A673 (cell line): ENCODE measurements around the gene MYBL2. TPM values are rescaled to one million over a fixed set of nuclear protein-coding genes. Genes with fewer than 3 reads are reported as not detected.

ENCODE experiments used
- BruUV-seq: library from RNA; stranded (reverse); fragments of 400-500 nt; replicated peaks from 2 replicates; lab custom pipeline; 2021; lab: Mats Ljungman, UMichigan
- CTCF ChIA-PET: fragments of 300-600 bp; sonication (Branson Sonifier 250); formaldehyde crosslinking; loops from one replicate; lab custom pipeline; 2022; ENCODE audit warnings: antibody characterized with exemption; lab: Charles Lee
- POLR2A ChIA-PET: fragments of 300-600 bp; sonication (Branson Sonifier 250); formaldehyde crosslinking; loops from one replicate; lab custom pipeline; 2022; ENCODE audit warnings: antibody characterized with exemption; ENCODE audit not compliant: low non-redundant PET; lab: Charles Lee
- DNase-seq: peaks from one replicate; pipeline ENCODE4 v3.0.0-alpha.2; 2015; ENCODE audit warnings: low spot score
- H3K27ac ChIP-seq: fragments of 200-600 bp; sonication (generic); 2 replicates; pipeline ENCODE4 v1.5.1; 2016; ENCODE audit warnings: mixed run types, low read depth, mild to moderate bottlenecking, mixed read lengths, antibody characterized with exemption, low read length; ENCODE audit not compliant: poor library complexity, severe bottlenecking
- H3K27me3 ChIP-seq: fragments of 200-600 bp; sonication (generic); replicated peaks from 2 replicates; pipeline ENCODE4 v1.6.1; 2017; ENCODE audit warnings: mixed run types, low read depth, mild to moderate bottlenecking, mixed read lengths, antibody characterized with exemption, low read length; ENCODE audit not compliant: insufficient read depth, poor library complexity
- H3K36me3 ChIP-seq: fragments of 200-600 bp; sonication (generic); 2 replicates; pipeline ENCODE4 v1.6.1; 2016; ENCODE audit warnings: mixed run types, mild to moderate bottlenecking, mixed read lengths, antibody characterized with exemption, low read length; ENCODE audit not compliant: insufficient read depth, poor library complexity, severe bottlenecking
- H3K4me1 ChIP-seq: fragments of 200-600 bp; sonication (generic); 2 replicates; pipeline ENCODE4 v1.6.1; 2017; ENCODE audit warnings: mixed run types, mild to moderate bottlenecking, mixed read lengths, antibody characterized with exemption, low read length; ENCODE audit not compliant: insufficient read depth, poor library complexity, severe bottlenecking
- H3K4me3 ChIP-seq: fragments of 200-600 bp; sonication (generic); 2 replicates; pipeline ENCODE4 v1.5.1; 2016; ENCODE audit warnings: low read depth, mixed run types, mild to moderate bottlenecking, mixed read lengths, low read length; ENCODE audit not compliant: poor library complexity, severe bottlenecking
- H3K9me3 ChIP-seq: fragments of 200-600 bp; sonication (generic); 2 replicates; pipeline ENCODE4 v1.6.1; 2016; ENCODE audit warnings: mixed run types, low read depth, mild to moderate bottlenecking, mixed read lengths, antibody characterized with exemption, low read length; ENCODE audit not compliant: poor library complexity, severe bottlenecking
- CTCF ChIP-seq: fragments of 300-800, 200-600 bp; sonication (generic); conservative IDR thresholded peaks from 2 replicates; pipeline ENCODE4 v1.5.1; 2017; ENCODE audit warnings: low read depth, mild to moderate bottlenecking, antibody characterized with exemption, low read length, moderate library complexity, mixed read lengths
- EZH2 ChIP-seq: fragments of 200-600 bp; sonication (generic); IDR thresholded peaks from 2 replicates; pipeline ENCODE4 v1.6.1; 2017; ENCODE audit warnings: borderline replicate concordance, low read depth, mild to moderate bottlenecking, mixed read lengths, antibody characterized with exemption, low read length; ENCODE audit not compliant: poor library complexity, severe bottlenecking
- intact Hi-C: fragments of 100-400 bp; cut with micrococcal nuclease; formaldehyde crosslinking; loops from one replicate; pipeline ENCODE4 v1.10.0; 2022; ENCODE audit not compliant: unreplicated experiment
- total RNA-seq: library from RNA; stranded (reverse); gene quantifications from 2 replicates; pipeline ENCODE4 v1.2.3, GENCODE V29; 2021

The MYBL2 gene
- total RNA-seq, 1 experiment from 2014 or later = 256 TPM

DNA sequence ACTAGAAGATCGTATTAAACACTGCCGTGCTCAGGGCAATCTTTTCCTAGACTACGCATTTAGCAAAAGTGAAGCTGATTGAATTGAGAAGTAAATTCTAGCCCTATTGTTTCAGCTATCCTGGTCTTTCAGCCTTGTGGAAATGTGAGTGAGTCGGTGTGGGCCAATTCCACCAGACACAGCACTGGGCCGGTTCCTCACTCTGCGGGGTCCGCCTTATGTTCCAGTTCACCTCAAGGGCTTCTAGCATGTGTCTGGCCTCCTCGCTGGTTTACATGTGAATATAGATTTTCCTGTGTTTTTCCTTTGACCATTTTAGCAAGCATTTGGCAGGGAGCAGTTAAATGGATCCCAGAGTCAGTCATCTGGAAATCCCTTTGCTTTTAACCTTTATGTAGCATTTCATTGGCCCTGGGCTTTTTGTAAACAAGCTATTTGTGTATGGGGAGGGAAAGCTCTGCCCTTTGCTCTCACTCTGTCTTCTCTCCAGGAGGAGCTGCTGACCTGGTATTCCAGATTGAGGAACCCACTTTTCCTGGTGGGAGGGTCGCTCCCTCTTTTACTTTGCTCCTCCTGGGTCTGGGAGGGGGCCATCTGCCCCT is 72.3 kb downstream of the MYBL2 start:
- no peaks in the 10 kb centered on the region for H3K4me1 ChIP-seq
- no TSS peak for BruUV-seq
- no peaks in the 10 kb centered on the region for H3K9me3 ChIP-seq
- no peaks in the 10 kb centered on the region for H3K27me3 ChIP-seq
- H3K27ac ChIP-seq = no peak overlapping the region
- no peak overlapping the region for H3K4me3 ChIP-seq
- intact Hi-C loops = loop anchor here (10.0 kb wide), 1 partner anchor 64 kb away; no protein-coding TSS in a partner anchor
- H3K36me3 ChIP-seq = no peaks in the 10 kb centered on the region
- no peak for DNase-seq
- CTCF ChIA-PET = interaction anchor here (0.6 kb wide), 1 partner anchor 101 kb away, joined by 5 read pairs; no protein-coding TSS in a partner anchor
- no peak for TF ChIP-seq EZH2
- TF ChIP-seq CTCF = no peak
- POLR2A ChIA-PET = no interaction called here

DNA sequence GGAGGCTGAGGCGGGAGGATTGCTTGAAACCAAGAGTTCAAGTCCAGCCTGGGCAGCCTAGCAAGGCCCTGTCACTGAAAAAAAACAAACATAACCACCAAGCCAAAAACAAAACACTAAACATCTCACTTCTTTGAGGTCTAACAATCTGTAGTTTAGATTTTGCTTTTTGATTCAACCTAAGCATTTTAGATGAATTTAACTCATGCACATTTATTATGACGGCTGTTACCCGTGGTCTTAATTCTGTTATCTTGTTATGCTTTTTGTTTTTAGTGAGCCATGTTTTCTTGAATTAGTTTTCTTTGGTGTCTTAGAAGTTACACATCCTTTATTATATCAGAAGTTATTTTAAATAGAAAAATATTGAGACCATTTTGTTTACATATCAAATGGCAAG is 73.7 kb downstream of the MYBL2 start:
- CTCF ChIA-PET = interaction anchor here (0.5 kb wide), 1 partner anchor 100 kb away, joined by 5 read pairs; no protein-coding TSS in a partner anchor
- H3K4me3 ChIP-seq = no peak overlapping the region
- POLR2A ChIA-PET = no interaction called here
- H3K27me3 ChIP-seq = no peaks in the 10 kb centered on the region
- TF ChIP-seq EZH2 (no peak), CTCF (no peak)
- no peak overlapping the region for H3K27ac ChIP-seq
- DNase-seq = no peak
- BruUV-seq = no TSS peak
- intact Hi-C loops = loop anchor here (10.0 kb wide), 1 partner anchor 444 kb away; the partner anchor contains the start of gene JPH2
- peaks cover 11% of the 10 kb centered on the region for H3K4me1 ChIP-seq
- H3K9me3 ChIP-seq = no peaks in the 10 kb centered on the region
- H3K36me3 ChIP-seq = no peaks in the 10 kb centered on the region

- BruUV-seq = no TSS peak
- Histone ChIP-seq H3K36me3 (no peaks in the 10 kb centered on the region), H3K27me3 (no peaks in the 10 kb centered on the region), H3K4me3 (no peak overlapping the region), H3K9me3 (no peaks in the 10 kb centered on the region), H3K4me1 (peaks cover 23% of the 10 kb centered on the region), H3K27ac (no peak overlapping the region)
- DNase-seq = no peak
- CTCF ChIA-PET = no interaction called here
- TF ChIP-seq CTCF (no peak), EZH2 (no peak)
- POLR2A ChIA-PET = interaction anchor here (0.7 kb wide), 1 partner anchor 341 kb away, joined by 7 read pairs; no protein-coding TSS in a partner anchor
- intact Hi-C loops = loop anchor here (10.0 kb wide), 1 partner anchor 441 kb away; the partner anchor contains the start of gene JPH2
Observed at GRCh38 chr20:43744151-43744611, 77.3 kb downstream of the MYBL2 start.
